Endothelial cell (in vitro differentiated cells): ENCODE data around the gene LRTM2. TPM values are rescaled to one million over a fixed set of nuclear protein-coding genes. Genes with fewer than 3 reads are reported as not detected.

Source experiments
- DNase-seq: peaks from one replicate; pipeline ENCODE4 v3.0.0; 2021; ENCODE audit warnings: low spot score
- H3K27ac Mint-ChIP-seq: one replicate; pipeline ENCODE4 v1.8.0; 2021; ENCODE audit warnings: mixed read lengths, inconsistent platforms; ENCODE audit not compliant: unreplicated experiment
- H3K27me3 Mint-ChIP-seq: one replicate; pipeline ENCODE4 v1.8.0; 2021; ENCODE audit warnings: mild to moderate bottlenecking, moderate library complexity, mixed read lengths, inconsistent platforms; ENCODE audit not compliant: unreplicated experiment
- H3K36me3 Mint-ChIP-seq: one replicate; pipeline ENCODE4 v1.8.0; 2021; ENCODE audit warnings: mild to moderate bottlenecking, low read depth, mixed read lengths, inconsistent platforms; ENCODE audit not compliant: unreplicated experiment
- H3K4me1 Mint-ChIP-seq: one replicate; pipeline ENCODE4 v1.8.0; 2021; ENCODE audit warnings: mild to moderate bottlenecking, mixed read lengths, inconsistent platforms; ENCODE audit not compliant: unreplicated experiment
- H3K4me3 Mint-ChIP-seq: one replicate; pipeline ENCODE4 v1.8.0; 2021; ENCODE audit warnings: mild to moderate bottlenecking, mixed read lengths, inconsistent platforms; ENCODE audit not compliant: unreplicated experiment
- H3K9me3 Mint-ChIP-seq: one replicate; pipeline ENCODE4 v1.8.0; 2021; ENCODE audit warnings: mixed read lengths, inconsistent platforms; ENCODE audit not compliant: unreplicated experiment
- CTCF ChIP-seq: fragments of 200-600 bp; sonication (generic); IDR thresholded peaks from one replicate; pipeline ENCODE4 v1.5.0; 2021; ENCODE audit warnings: antibody characterized with exemption; ENCODE audit not compliant: unreplicated experiment
- total RNA-seq: library from RNA; stranded (reverse); fragmentation: NEBNext Ultra II Directional; extraction: Animal tissue kit (Norgen Biotek cat#: 25700); gene quantifications from one replicate; pipeline ENCODE4 v1.2.1, GENCODE V29; 2021; ENCODE audit not compliant: unreplicated experiment

The LRTM2 gene
- total RNA-seq, 1 donor from 2014 or later = not detected

- Mint-ChIP-seq H3K9me3 (no peaks in the 10 kb centered on the region), H3K27me3 (peaks cover 4% of the 10 kb centered on the region), H3K27ac (no peak overlapping the region), H3K4me3 (no peak overlapping the region), H3K36me3 (no peaks in the 10 kb centered on the region), H3K4me1 (no peaks in the 10 kb centered on the region)
- TF ChIP-seq CTCF = no peak
- DNase-seq = no peak
These were observed 18.6 kb downstream of the LRTM2 start for GRCh38 chr12:1838994-1839365.

GRCh38 chr12:1839464-1839863, 19.1 kb downstream of the LRTM2 start:
- no peak for DNase-seq
- Mint-ChIP-seq H3K27ac (no peak overlapping the region), H3K4me3 (no peak overlapping the region), H3K4me1 (no peaks in the 10 kb centered on the region), H3K27me3 (peaks cover 4% of the 10 kb centered on the region), H3K36me3 (no peaks in the 10 kb centered on the region), H3K9me3 (no peaks in the 10 kb centered on the region)
- TF ChIP-seq CTCF = no peak

- DNase-seq = no peak
- Mint-ChIP-seq H3K4me3 (no peak overlapping the region), H3K4me1 (no peaks in the 10 kb centered on the region), H3K36me3 (no peaks in the 10 kb centered on the region), H3K27me3 (peaks cover 5% of the 10 kb centered on the region), H3K9me3 (no peaks in the 10 kb centered on the region), H3K27ac (no peak overlapping the region)
- TF ChIP-seq CTCF = no peak
These were observed 19.9 kb downstream of the LRTM2 start for GRCh38 chr12:1839956-1840951.

GRCh38 chr12:1840981-1841425, 20.6 kb downstream of the LRTM2 start:
- TF ChIP-seq CTCF = no peak
- Mint-ChIP-seq H3K4me3 (no peak overlapping the region), H3K27ac (no peak overlapping the region), H3K27me3 (peaks cover 5% of the 10 kb centered on the region), H3K9me3 (no peaks in the 10 kb centered on the region), H3K4me1 (no peaks in the 10 kb centered on the region), H3K36me3 (no peaks in the 10 kb centered on the region)
- no peak for DNase-seq

GRCh38 chr12:1841586-1842182, 21.3 kb downstream of the LRTM2 start:
- H3K27me3 Mint-ChIP-seq = peaks cover 3% of the 10 kb centered on the region
- no peak for DNase-seq
- H3K4me1 Mint-ChIP-seq = no peaks in the 10 kb centered on the region
- TF ChIP-seq CTCF = no peak
- no peaks in the 10 kb centered on the region for H3K36me3 Mint-ChIP-seq
- no peak overlapping the region for H3K27ac Mint-ChIP-seq
- H3K9me3 Mint-ChIP-seq = no peaks in the 10 kb centered on the region
- H3K4me3 Mint-ChIP-seq = no peak overlapping the region
